KMS-11 (cell line): ENCODE measurements around the gene MBNL1.
A peak's percentile ranks its signal among the peaks of the same experiment; 100 is the strongest.

Experiments
- H2AFZ ChIP-seq: fragments of 200-600 bp; sonication (generic); 2 replicates; pipeline ENCODE4 v1.6.1; 2016; ENCODE audit warnings: antibody characterized with exemption, mixed run types, low read depth
- H3K27ac ChIP-seq: fragments of 200-600 bp; sonication (generic); 2 replicates; pipeline ENCODE4 v1.6.1; 2016; ENCODE audit warnings: mild to moderate bottlenecking, mixed run types
- H3K27me3 ChIP-seq: fragments of 200-600 bp; sonication (generic); 2 replicates; pipeline ENCODE4 v1.6.1; 2017; ENCODE audit warnings: mild to moderate bottlenecking, low read depth, mixed run types, moderate library complexity; ENCODE audit not compliant: insufficient read depth
- H3K36me3 ChIP-seq: fragments of 200-600 bp; sonication (generic); 2 replicates; pipeline ENCODE4 v1.6.1; 2017; ENCODE audit warnings: mild to moderate bottlenecking, mixed run types; ENCODE audit not compliant: insufficient read depth
- H3K4me1 ChIP-seq: fragments of 200-600 bp; sonication (generic); 2 replicates; pipeline ENCODE4 v1.6.1; 2016; ENCODE audit warnings: mild to moderate bottlenecking, low read depth, mixed run types; ENCODE audit not compliant: poor library complexity, severe bottlenecking
- H3K4me2 ChIP-seq: fragments of 200-600 bp; sonication (generic); 2 replicates; pipeline ENCODE4 v1.7.0; 2016; ENCODE audit warnings: mild to moderate bottlenecking, mixed run types
- H3K4me3 ChIP-seq: fragments of 200-600 bp; sonication (generic); IDR thresholded peaks from 2 replicates; pipeline ENCODE4 v1.6.1; 2017; ENCODE audit warnings: low read depth, low read length, mixed read lengths; ENCODE audit not compliant: insufficient read depth
- H3K79me2 ChIP-seq: fragments of 200-600 bp; sonication (generic); 2 replicates; pipeline ENCODE4 v1.6.1; 2016; ENCODE audit warnings: low read depth, mixed run types; ENCODE audit not compliant: insufficient read depth
- H3K9ac ChIP-seq: fragments of 200-600 bp; sonication (generic); 2 replicates; pipeline ENCODE4 v1.6.1; 2016; ENCODE audit warnings: mild to moderate bottlenecking, mixed run types
- H4K20me1 ChIP-seq: fragments of 200-600 bp; sonication (generic); 2 replicates; pipeline ENCODE4 v1.6.1; 2016; ENCODE audit warnings: mild to moderate bottlenecking, mixed run types; ENCODE audit not compliant: insufficient read depth
- TF ChIP-seq, protein P1 (sequence below): fragments of 200-600 bp; sonication (generic); conservative IDR thresholded peaks from 2 replicates; pipeline ENCODE4 v1.6.1; 2017; ENCODE audit warnings: low read depth, mild to moderate bottlenecking, antibody characterized with exemption, low read length, moderate library complexity, mixed read lengths

The MBNL1 gene

GRCh38 chr3:152269831-152270734, 1.4 kb downstream of the MBNL1 start:
- no peaks in the 10 kb centered on the region for H3K27me3 ChIP-seq
- H3K9ac ChIP-seq = peak overlapping the region; percentile 99
- H3K4me1 ChIP-seq = peaks cover 44% of the 10 kb centered on the region
- H3K79me2 ChIP-seq = peaks cover 98% of the 10 kb centered on the region
- peak overlapping the region; percentile 99 for H3K27ac ChIP-seq
- peaks cover 5% of the 10 kb centered on the region; the same call in 1 of the 2 replicates for H3K36me3 ChIP-seq
- H4K20me1 ChIP-seq = peaks cover 20% of the 10 kb centered on the region; the same call in 1 of the 2 replicates
- H3K4me2 ChIP-seq = peak overlapping the region; percentile 99
- H3K4me3 ChIP-seq = no peak overlapping the region
- TF ChIP-seq, protein P1, sequence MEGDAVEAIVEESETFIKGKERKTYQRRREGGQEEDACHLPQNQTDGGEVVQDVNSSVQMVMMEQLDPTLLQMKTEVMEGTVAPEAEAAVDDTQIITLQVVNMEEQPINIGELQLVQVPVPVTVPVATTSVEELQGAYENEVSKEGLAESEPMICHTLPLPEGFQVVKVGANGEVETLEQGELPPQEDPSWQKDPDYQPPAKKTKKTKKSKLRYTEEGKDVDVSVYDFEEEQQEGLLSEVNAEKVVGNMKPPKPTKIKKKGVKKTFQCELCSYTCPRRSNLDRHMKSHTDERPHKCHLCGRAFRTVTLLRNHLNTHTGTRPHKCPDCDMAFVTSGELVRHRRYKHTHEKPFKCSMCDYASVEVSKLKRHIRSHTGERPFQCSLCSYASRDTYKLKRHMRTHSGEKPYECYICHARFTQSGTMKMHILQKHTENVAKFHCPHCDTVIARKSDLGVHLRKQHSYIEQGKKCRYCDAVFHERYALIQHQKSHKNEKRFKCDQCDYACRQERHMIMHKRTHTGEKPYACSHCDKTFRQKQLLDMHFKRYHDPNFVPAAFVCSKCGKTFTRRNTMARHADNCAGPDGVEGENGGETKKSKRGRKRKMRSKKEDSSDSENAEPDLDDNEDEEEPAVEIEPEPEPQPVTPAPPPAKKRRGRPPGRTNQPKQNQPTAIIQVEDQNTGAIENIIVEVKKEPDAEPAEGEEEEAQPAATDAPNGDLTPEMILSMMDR = no peak
- H2AFZ ChIP-seq = no peak overlapping the region

DNA sequence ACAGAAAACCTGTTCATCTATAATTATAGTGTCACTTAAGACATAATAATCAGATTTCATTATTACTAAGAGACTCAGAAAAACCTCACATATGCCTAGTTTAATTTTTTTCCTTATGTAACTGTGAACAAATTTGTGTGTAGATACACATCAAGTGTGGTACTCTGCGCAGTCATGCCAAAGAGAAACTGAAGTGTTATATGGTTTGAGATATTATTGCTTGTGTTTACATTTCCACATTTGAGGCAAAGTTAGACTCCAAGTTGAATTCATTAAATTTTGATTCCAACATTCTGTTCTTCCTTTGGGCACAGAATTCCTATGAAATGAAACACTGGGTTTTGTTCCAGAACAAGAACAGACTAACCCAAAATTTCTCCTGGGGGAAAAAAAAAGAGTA, 2.2 kb downstream of the MBNL1 start:
- Histone ChIP-seq H3K27ac (peak overlapping the region; percentile 99), H3K4me1 (peaks cover 44% of the 10 kb centered on the region), H2AFZ (no peak overlapping the region), H3K4me3 (no peak overlapping the region), H3K27me3 (no peaks in the 10 kb centered on the region), H3K4me2 (peak overlapping the region; percentile 99), H3K79me2 (peaks cover 98% of the 10 kb centered on the region), H4K20me1 (peaks cover 22% of the 10 kb centered on the region; the same call in 1 of the 2 replicates), H3K9ac (peak overlapping the region; percentile 99), H3K36me3 (peaks cover 5% of the 10 kb centered on the region; the same call in 1 of the 2 replicates)
- TF ChIP-seq, protein P1 = no peak

- no peak overlapping the region for H3K4me3 ChIP-seq
Measured at GRCh38 chr3:152271501-152272236, 2.9 kb downstream of the MBNL1 start.

DNA sequence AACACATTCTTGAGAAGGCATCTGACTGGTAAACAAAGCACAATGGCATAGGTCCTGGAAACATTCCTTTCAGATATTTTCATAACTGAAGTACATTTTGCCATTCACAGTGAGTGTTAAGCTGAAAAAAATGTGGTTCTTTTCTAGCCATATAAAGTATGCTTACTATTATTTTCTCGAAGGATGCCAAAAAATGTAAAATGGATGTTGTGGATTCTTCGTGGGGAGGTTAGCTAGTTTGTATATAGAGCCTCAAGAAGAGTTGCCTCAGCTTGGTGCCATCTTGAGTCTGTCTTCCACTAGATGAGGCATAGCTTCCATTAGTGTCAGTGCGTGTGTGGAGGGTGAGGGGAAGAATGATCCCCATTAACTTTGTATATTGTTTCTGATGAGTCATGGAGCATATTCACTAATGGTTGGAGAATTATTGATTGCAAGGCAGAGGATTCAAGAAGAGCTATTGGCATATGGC, 4.1 kb downstream of the MBNL1 start:
- H2AFZ ChIP-seq = no peak overlapping the region
- peaks cover 36% of the 10 kb centered on the region for H4K20me1 ChIP-seq
- peaks cover 98% of the 10 kb centered on the region for H3K79me2 ChIP-seq
- TF ChIP-seq, protein P1 = peak; percentile 4; the same call in 1 of the 2 replicates
- no peaks in the 10 kb centered on the region for H3K27me3 ChIP-seq
- peak overlapping the region; percentile 99 for H3K4me2 ChIP-seq
- peak overlapping the region; percentile 99 for H3K27ac ChIP-seq
- peak overlapping the region; percentile 99 for H3K9ac ChIP-seq
- H3K4me3 ChIP-seq = peak overlapping the region; percentile 82
- H3K36me3 ChIP-seq = peaks cover 5% of the 10 kb centered on the region; the same call in 1 of the 2 replicates
- peaks cover 55% of the 10 kb centered on the region for H3K4me1 ChIP-seq

More at GRCh38 chr3:152271501-152272236, 2.9 kb downstream of the MBNL1 start:
- peaks cover 5% of the 10 kb centered on the region; the same call in 1 of the 2 replicates for H3K36me3 ChIP-seq
- peaks cover 30% of the 10 kb centered on the region; the same call in 1 of the 2 replicates for H4K20me1 ChIP-seq
- no peak overlapping the region for H2AFZ ChIP-seq
- H3K4me2 ChIP-seq = peak overlapping the region; percentile 99
- H3K4me1 ChIP-seq = peaks cover 44% of the 10 kb centered on the region
- TF ChIP-seq, protein P1 = no peak
- no peaks in the 10 kb centered on the region for H3K27me3 ChIP-seq
- H3K79me2 ChIP-seq = peaks cover 98% of the 10 kb centered on the region
- H3K27ac ChIP-seq = peak overlapping the region; percentile 99
- peak overlapping the region; percentile 99 for H3K9ac ChIP-seq
